IMR-90 (cell line): ENCODE data around the gene ZFHX3. TPM values are rescaled to one million over a fixed set of nuclear protein-coding genes. Genes with fewer than 3 reads are reported as not detected.

Source experiments
- ATAC-seq: fragments of 200-7000 bp; cut with Tn5 transposase; 2 replicates; pipeline ENCODE4 v1.9.1; 2020; ENCODE audit warnings: low read depth, mild to moderate bottlenecking, moderate library complexity
- BruUV-seq: library from RNA; stranded (reverse); fragments of 400-500 nt; replicated peaks from 2 replicates; lab custom pipeline; 2021; lab: Mats Ljungman, UMichigan
- CTCF ChIA-PET: fragments of 300-600 bp; formaldehyde crosslinking; extraction: SDS; loops from one replicate; lab custom pipeline; 2021; ENCODE audit warnings: antibody characterized with exemption; lab: Yijun Ruan, JAX
- POLR2A ChIA-PET: fragments of 300-600 bp; sonication (Branson Sonifier 250); formaldehyde crosslinking; loops from one replicate; lab custom pipeline; 2022; ENCODE audit warnings: antibody characterized with exemption; ENCODE audit not compliant: unreplicated experiment; lab: Charles Lee
- DNase-seq: peaks from one replicate; pipeline ENCODE4 v3.0.0; 2013
- H2AFZ ChIP-seq: replicated peaks from 2 replicates; pipeline ENCODE3; 2013; ENCODE audit warnings: low read length, mild to moderate bottlenecking; ENCODE audit not compliant: poor library complexity
- H2AK5ac ChIP-seq: 2 replicates; pipeline ENCODE4 v1.6.1; 2013; ENCODE audit warnings: low read depth, low read length, inconsistent platforms
- H2AK9ac ChIP-seq: replicated peaks from 2 replicates; pipeline ENCODE3; 2013; ENCODE audit warnings: mild to moderate bottlenecking, low read depth, low read length, moderate library complexity; ENCODE audit not compliant: poor library complexity
- H2BK120ac ChIP-seq: 2 replicates; pipeline ENCODE4 v1.6.1; 2013; ENCODE audit warnings: low read depth, low read length, inconsistent platforms
- H2BK15ac ChIP-seq: 3 replicates; pipeline ENCODE4 v1.6.1; 2013; ENCODE audit warnings: low read depth, low read length, inconsistent platforms
- H2BK20ac ChIP-seq: 2 replicates; pipeline ENCODE4 v1.6.1; 2013; ENCODE audit warnings: low read depth, mild to moderate bottlenecking, inconsistent platforms, low read length, moderate library complexity
- H2BK5ac ChIP-seq: 2 replicates; pipeline ENCODE4 v1.6.1; 2013; ENCODE audit warnings: mild to moderate bottlenecking, low read depth, low read length, inconsistent platforms; ENCODE audit not compliant: poor library complexity, severe bottlenecking
- H3K14ac ChIP-seq: replicated peaks from 2 replicates; pipeline ENCODE4 v1.6.1; 2013; ENCODE audit warnings: low read depth, low read length, inconsistent platforms
- H3K18ac ChIP-seq: 2 replicates; pipeline ENCODE4 v1.6.1; 2013; ENCODE audit warnings: low read depth, low read length, control low read depth
- H3K23ac ChIP-seq: 2 replicates; pipeline ENCODE4 v1.6.1; 2013; ENCODE audit warnings: low read depth, low read length, inconsistent platforms
- H3K27ac ChIP-seq: 2 replicates; pipeline ENCODE4 v1.5.1; 2013; ENCODE audit warnings: mild to moderate bottlenecking, control low read depth, low read length; ENCODE audit not compliant: insufficient read depth
- H3K27me3 ChIP-seq: 2 replicates; pipeline ENCODE4 v1.6.1; 2013; ENCODE audit warnings: low read length; ENCODE audit not compliant: control insufficient read depth, insufficient read depth
- H3K36me3 ChIP-seq: 2 replicates; pipeline ENCODE4 v1.6.1; 2013; ENCODE audit warnings: low read length, mixed read lengths; ENCODE audit not compliant: control insufficient read depth, insufficient read depth
- H3K4ac ChIP-seq: 2 replicates; pipeline ENCODE4 v1.6.1; 2013; ENCODE audit warnings: low read depth, low read length, inconsistent platforms
- H3K4me1 ChIP-seq: 2 replicates; pipeline ENCODE4 v1.6.1; 2013; ENCODE audit warnings: low read length, mixed read lengths; ENCODE audit not compliant: control insufficient read depth, insufficient read depth
- H3K4me2 ChIP-seq: 2 replicates; pipeline ENCODE4 v1.6.1; 2013; ENCODE audit warnings: low read depth, mild to moderate bottlenecking, control low read depth, low read length, moderate library complexity
- H3K4me3 ChIP-seq: 2 replicates; pipeline ENCODE4 v1.5.1; 2013; ENCODE audit warnings: low read depth, mild to moderate bottlenecking, control low read depth, low read length, moderate library complexity; ENCODE audit not compliant: insufficient read depth
- H3K56ac ChIP-seq: 2 replicates; pipeline ENCODE4 v1.6.1; 2013; ENCODE audit warnings: low read length, inconsistent platforms; ENCODE audit not compliant: insufficient read depth; ENCODE audit errors: extremely low read depth
- H3K79me1 ChIP-seq, 2 experiments: 2 replicates each; pipeline ENCODE4 v1.6.1; 2013; ENCODE audit warnings: low read length in 2 of 2, inconsistent platforms in 1 of 2, low read depth in 1 of 2
- H3K9ac ChIP-seq: 2 replicates; pipeline ENCODE4 v1.6.1; 2013; ENCODE audit warnings: low read depth, low read length, control low read depth
- H3K9me1 ChIP-seq: 2 replicates; pipeline ENCODE4 v1.6.1; 2013; ENCODE audit warnings: low read length, inconsistent platforms; ENCODE audit not compliant: insufficient read depth
- H3K9me3 ChIP-seq: 2 replicates; pipeline ENCODE4 v1.6.1; 2013; ENCODE audit warnings: low read length; ENCODE audit not compliant: control insufficient read depth, insufficient read depth
- H4K20me1 ChIP-seq: 2 replicates; pipeline ENCODE4 v1.6.1; 2013; ENCODE audit warnings: low read length, inconsistent platforms; ENCODE audit not compliant: insufficient read depth
- H4K5ac ChIP-seq: 2 replicates; pipeline ENCODE4 v1.6.1; 2013; ENCODE audit warnings: mild to moderate bottlenecking, low read depth, low read length, control low read depth
- H4K8ac ChIP-seq, 2 experiments: 2 replicates each; pipeline ENCODE4 v1.6.1; 2013; ENCODE audit warnings: low read depth in 2 of 2, low read length in 2 of 2, control low read depth in 1 of 2, inconsistent platforms in 1 of 2
- H4K91ac ChIP-seq: 2 replicates; pipeline ENCODE4 v1.6.1; 2013; ENCODE audit warnings: low read depth, low read length, inconsistent platforms; ENCODE audit not compliant: insufficient read depth
- BHLHE40 ChIP-seq: fragments of 150-350 bp; IDR thresholded peaks from 2 replicates; pipeline ENCODE4 v1.6.1; 2016; ENCODE audit warnings: mild to moderate bottlenecking, low read depth, low read length
- CEBPB ChIP-seq: IDR thresholded peaks from 2 replicates; pipeline ENCODE4 v1.6.1; 2012; ENCODE audit warnings: low read depth, low read length, improper control_type of control experiment
- CHD1 ChIP-seq: IDR thresholded peaks from 2 replicates; pipeline ENCODE4 v1.6.1; 2012; ENCODE audit warnings: low read depth, low read length, improper control_type of control experiment
- CTCF ChIP-seq: conservative IDR thresholded peaks from 2 replicates; pipeline ENCODE4 v1.5.1; 2012; ENCODE audit warnings: mild to moderate bottlenecking, low read depth, low read length, improper control_type of control experiment
- ELK1 ChIP-seq: fragments of 150-350 bp; IDR thresholded peaks from 2 replicates; pipeline ENCODE4 v1.6.1; 2016; ENCODE audit warnings: low read depth, mild to moderate bottlenecking, low read length, moderate library complexity, borderline replicate concordance
- FOS ChIP-seq: fragments of 150-350 bp; IDR thresholded peaks from 2 replicates; pipeline ENCODE4 v1.6.1; 2016; ENCODE audit warnings: low read depth, low read length
- MAFK ChIP-seq: IDR thresholded peaks from 2 replicates; pipeline ENCODE4 v1.6.1; 2012; ENCODE audit warnings: low read depth, low read length, improper control_type of control experiment
- MXI1 ChIP-seq: IDR thresholded peaks from 2 replicates; pipeline ENCODE4 v1.6.1; 2012; ENCODE audit warnings: low read depth, mild to moderate bottlenecking, low read length, moderate library complexity, borderline replicate concordance
- RAD21 ChIP-seq: IDR thresholded peaks from 2 replicates; pipeline ENCODE4 v1.6.1; 2012; ENCODE audit warnings: low read length, improper control_type of control experiment
- RCOR1 ChIP-seq: IDR thresholded peaks from 2 replicates; pipeline ENCODE4 v1.6.1; 2012; ENCODE audit warnings: mild to moderate bottlenecking, low read length, improper control_type of control experiment; ENCODE audit not compliant: insufficient replicate concordance
- RFX5 ChIP-seq: IDR thresholded peaks from 2 replicates; pipeline ENCODE4 v1.8.0; 2012; ENCODE audit warnings: low read depth, mild to moderate bottlenecking, low read length, moderate library complexity
- SMC3 ChIP-seq: fragments of 150-350 bp; IDR thresholded peaks from 2 replicates; pipeline ENCODE4 v1.6.1; 2016; ENCODE audit warnings: low read depth, mild to moderate bottlenecking, antibody characterized with exemption, low read length, moderate library complexity
- WGBS, 2 experiments: methylation state at CpG; one replicate each; pipeline versions ENCODE4 v1.1.5 to v1.1.7; 2013; ENCODE audit warnings: missing lambda C conversion rate in 2 of 2; ENCODE audit not compliant: insufficient read length in 1 of 2; ENCODE audit errors: extremely low coverage in 2 of 2; 5-methylcytosine and 5-hydroxymethylcytosine counted together
- dilution Hi-C: fragments of 300-500 bp; cut with HindIII; formaldehyde crosslinking; loops from one replicate; pipeline ENCODE4 v1.14.3; 2018; ENCODE audit warnings: low sequenced_read_pairs; ENCODE audit not compliant: unreplicated experiment
- in situ Hi-C: fragments of 300-500 bp; cut with MboI; formaldehyde crosslinking; loops from 3 replicates; pipeline ENCODE4 v1.14.3; 2019; ENCODE audit warnings: low sequenced_read_pairs, inconsistent platforms, mixed read lengths
- intact Hi-C: fragments of 100-400 bp; cut with micrococcal nuclease; formaldehyde crosslinking; loops from 2 replicates; pipeline ENCODE4 v1.10.0; 2022
- polyA plus RNA-seq, 3 experiments: library from polyadenylated mRNA; depleted of rRNA; stranded (reverse); fragments of >200 nt; gene quantifications; 2 replicates each; pipeline ENCODE4 v1.2.3, GENCODE V29; 2012; ENCODE audit warnings: low replicate concordance in 1 of 3
- total RNA-seq: library from RNA; depleted of rRNA; stranded (reverse); fragments of >200 nt; gene quantifications from 2 replicates; pipeline ENCODE4 v1.2.3, GENCODE V29; 2012

The ZFHX3 gene
- total and polyA plus RNA-seq, 2 of the 4 experiments (the other 2 are of a cell fraction) = 1.4 to 1.7 TPM

GRCh38 chr16:72978212-72978611 is 69.7 kb downstream of the ZFHX3 start:
- H2BK20ac ChIP-seq = no peak overlapping the region
- ATAC-seq = no peak
- no peak overlapping the region for H3K14ac ChIP-seq
- DNase-seq = no peak
- H2AK9ac ChIP-seq = no peak overlapping the region
- no peak overlapping the region for H2BK5ac ChIP-seq
- H4K20me1 ChIP-seq = peaks cover 59% of the 10 kb centered on the region
- peaks cover 41 to 83% of the 10 kb centered on the region in 2 experiments for H3K79me1 ChIP-seq
- no peak overlapping the region for H3K9ac ChIP-seq
- no peak overlapping the region for H3K23ac ChIP-seq
- no peak overlapping the region for H4K5ac ChIP-seq
- no peaks in the 10 kb centered on the region for H3K27me3 ChIP-seq
- no peak overlapping the region for H3K18ac ChIP-seq
- in situ Hi-C loops = no loop called here
- peaks cover 5% of the 10 kb centered on the region; the same call in 1 of the 2 replicates for H3K9me1 ChIP-seq
- H3K9me3 ChIP-seq = no peaks in the 10 kb centered on the region
- no peak overlapping the region for H3K27ac ChIP-seq
- no peak overlapping the region for H2AK5ac ChIP-seq
- ChIA-PET CTCF (no interaction called here), POLR2A (no interaction called here)
- no peak overlapping the region for H2BK15ac ChIP-seq
- no peak overlapping the region for H2BK120ac ChIP-seq
- no peak for TF ChIP-seq SMC3
- no peak for TF ChIP-seq CHD1
- TF ChIP-seq ELK1 = no peak
- no peak for TF ChIP-seq BHLHE40
- TF ChIP-seq MXI1 = no peak
- TF ChIP-seq RCOR1 = no peak
- TF ChIP-seq MAFK = no peak
- TF ChIP-seq RFX5 = no peak
- TF ChIP-seq FOS = no peak
- no peak for TF ChIP-seq CEBPB
- no peak for TF ChIP-seq CTCF
- no peak for TF ChIP-seq RAD21
- H4K8ac ChIP-seq = no peak overlapping the region
- intact Hi-C loops = no loop called here
- no peak overlapping the region for H2AFZ ChIP-seq
- H3K56ac ChIP-seq = no peak overlapping the region
- H3K36me3 ChIP-seq = no peaks in the 10 kb centered on the region; the same call in 1 of the 2 replicates
- no peaks in the 10 kb centered on the region; the same call in 1 of the 2 replicates for H3K4me1 ChIP-seq
- no CpG with 5 or more reads among the region's 7 CpGs for WGBS, 2 experiments
- no peak overlapping the region for H3K4ac ChIP-seq
- no peak overlapping the region for H4K91ac ChIP-seq
- no peak overlapping the region for H3K4me3 ChIP-seq
- dilution Hi-C loops = no loop called here
- no TSS peak for BruUV-seq
- H3K4me2 ChIP-seq = no peak overlapping the region
